ENCODE results near the gene POMGNT1. TPM values are rescaled to one million over a fixed set of nuclear protein-coding genes. Genes with fewer than 3 reads are reported as not detected.
A peak's percentile ranks its signal among the peaks of the same experiment; 100 is the strongest.

Gene POMGNT1
- total RNA-seq, 1 donor from 2014 or later, result 55.7 TPM

- no peak overlapping the region for H3K27ac ChIP-seq
- no peak overlapping the region for H2AFZ ChIP-seq (replicated peaks)
- no peak overlapping the region for H3K4me3 Mint-ChIP-seq
Measured at GRCh38 chr1:46181343-46182260, 16.6 kb downstream of the POMGNT1 start.

GRCh38 chr1:46180082-46180616 is 18.1 kb downstream of the POMGNT1 start:
- Mint-ChIP-seq H3K4me3 (no peak overlapping the region), H3K27ac (no peak overlapping the region), H3K9me3 (no peaks in the 10 kb centered on the region), H3K36me3 (no peaks in the 10 kb centered on the region), H3K27me3 (ENCODE audit: insufficient read depth, low read depth) (peaks cover 4% of the 10 kb centered on the region), H3K4me1 (peaks cover 7% of the 10 kb centered on the region)
- Histone ChIP-seq H3K27me3 (no peaks in the 10 kb centered on the region), H4K20me1 (ENCODE audit: low read depth) (no peaks in the 10 kb centered on the region), H3K9me3 (ENCODE audit: low read depth) (no peaks in the 10 kb centered on the region), H3K36me3 (no peaks in the 10 kb centered on the region), H2AFZ (replicated peaks) (no peak overlapping the region), H3K4me2 (no peak overlapping the region), H3K4me1 (no peaks in the 10 kb centered on the region), H3F3A (ENCODE audit: low read depth) (no peaks in the 10 kb centered on the region), H3K4me3 (no peak overlapping the region), H3K79me2 (ENCODE audit: low read depth) (no peaks in the 10 kb centered on the region), H3K9ac (no peak overlapping the region), H3K27ac (no peak overlapping the region)
- DNase-seq (ENCODE audit: low spot score), result peak; percentile 54
- TF ChIP-seq EZH2phosphoT487 (IDR thresholded peaks at IDR 0.05) (no peak), EZH2 (IDR thresholded peaks at IDR 0.05) (no peak), CTCF (IDR thresholded peaks at IDR 0.05) (no peak)

More at GRCh38 chr1:46181343-46182260, 16.6 kb downstream of the POMGNT1 start:
- Mint-ChIP-seq H3K27me3 (ENCODE audit: insufficient read depth, low read depth) (peaks cover 5% of the 10 kb centered on the region), H3K9me3 (no peaks in the 10 kb centered on the region), H3K36me3 (no peaks in the 10 kb centered on the region), H3K27ac (peak overlapping the region; percentile 1), H3K4me1 (peaks cover 7% of the 10 kb centered on the region)
- no peak overlapping the region for H3K4me3 ChIP-seq
- no peak overlapping the region for H3K9ac ChIP-seq
- no peaks in the 10 kb centered on the region for H3K9me3 ChIP-seq (ENCODE audit: low read depth)
- no peaks in the 10 kb centered on the region for H4K20me1 ChIP-seq (ENCODE audit: low read depth)
- no peak overlapping the region for H3K4me2 ChIP-seq
- no peaks in the 10 kb centered on the region for H3K27me3 ChIP-seq
- DNase-seq (ENCODE audit: low spot score), result no peak
- H3F3A ChIP-seq (ENCODE audit: low read depth), result no peaks in the 10 kb centered on the region
- no peaks in the 10 kb centered on the region for H3K36me3 ChIP-seq
- TF ChIP-seq EZH2phosphoT487 (IDR thresholded peaks at IDR 0.05) (no peak), CTCF (IDR thresholded peaks at IDR 0.05) (no peak), EZH2 (IDR thresholded peaks at IDR 0.05) (no peak)
- no peaks in the 10 kb centered on the region for H3K4me1 ChIP-seq
- no peaks in the 10 kb centered on the region for H3K79me2 ChIP-seq (ENCODE audit: low read depth)

GRCh38 chr1:46179138-46180081 is 18.8 kb downstream of the POMGNT1 start:
- Mint-ChIP-seq H3K9me3 (no peaks in the 10 kb centered on the region), H3K27me3 (ENCODE audit: insufficient read depth, low read depth) (peaks cover 3% of the 10 kb centered on the region), H3K4me1 (peaks cover 7% of the 10 kb centered on the region), H3K36me3 (no peaks in the 10 kb centered on the region), H3K27ac (no peak overlapping the region), H3K4me3 (no peak overlapping the region)
- H3K9ac ChIP-seq, result no peak overlapping the region
- H3K36me3 ChIP-seq, result no peaks in the 10 kb centered on the region
- no peaks in the 10 kb centered on the region for H3K79me2 ChIP-seq (ENCODE audit: low read depth)
- DNase-seq (ENCODE audit: low spot score), result peak; percentile 93
- H2AFZ ChIP-seq (replicated peaks), result peak overlapping the region; percentile 59
- no peak overlapping the region for H3K27ac ChIP-seq
- H3K4me2 ChIP-seq, result no peak overlapping the region
- peak; percentile 97 for TF ChIP-seq CTCF (IDR thresholded peaks at IDR 0.05)
- TF ChIP-seq EZH2 (IDR thresholded peaks at IDR 0.05), result no peak
- no peaks in the 10 kb centered on the region for H3K4me1 ChIP-seq
- H3F3A ChIP-seq (ENCODE audit: low read depth), result no peaks in the 10 kb centered on the region
- H3K4me3 ChIP-seq, result no peak overlapping the region
- H3K27me3 ChIP-seq, result no peaks in the 10 kb centered on the region
- H3K9me3 ChIP-seq (ENCODE audit: low read depth), result no peaks in the 10 kb centered on the region
- H4K20me1 ChIP-seq (ENCODE audit: low read depth), result no peaks in the 10 kb centered on the region
